ENCODE data around the gene UBE2U. TPM values are rescaled to one million over a fixed set of nuclear protein-coding genes. Genes with fewer than 3 reads are reported as not detected.

The UBE2U gene, protein sequence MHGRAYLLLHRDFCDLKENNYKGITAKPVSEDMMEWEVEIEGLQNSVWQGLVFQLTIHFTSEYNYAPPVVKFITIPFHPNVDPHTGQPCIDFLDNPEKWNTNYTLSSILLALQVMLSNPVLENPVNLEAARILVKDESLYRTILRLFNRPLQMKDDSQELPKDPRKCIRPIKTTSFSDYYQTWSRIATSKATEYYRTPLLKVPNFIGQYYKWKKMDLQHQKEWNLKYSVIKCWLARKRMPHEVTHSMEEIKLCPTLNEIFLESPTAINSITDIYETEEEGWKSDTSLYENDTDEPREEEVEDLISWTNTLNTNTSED
- total RNA-seq (2013; cell fraction: nucleolus; rRNA removed), result not detected in 2 replicates
- total RNA-seq (2014; rRNA removed), result not detected in 2 replicates
- total RNA-seq (2014; rRNA removed; fragmentation: Illumina TruSeq; extraction: Trizol), result not detected in 2 replicates
- not detected in 2 replicates for total RNA-seq (2021)
- polyA plus RNA-seq (2011; ENCODE audit: low read depth), result not detected
- not detected in 2 replicates for polyA plus RNA-seq (2011; rRNA removed)
- polyA plus RNA-seq (2011; cell fraction: cytosol; rRNA removed), result not detected in 2 replicates
- polyA plus RNA-seq (2011; cell fraction: nucleus; rRNA removed), result not detected in 2 replicates
- polyA plus RNA-seq (2012), result not detected in 2 replicates
- polyA plus RNA-seq (2014; fragmentation: Illumina TruSeq; extraction: Trizol), result not detected in 2 replicates
- not detected for polyA plus RNA-seq (2014; fragmentation: Nextera tagmentation; extraction: Ambion mirVana)
- polyA plus RNA-seq (2014; rRNA removed), result not detected in 2 replicates
- polyA plus RNA-seq (2016; fragmentation: Nextera tagmentation; extraction: Ambion mirVana), result not detected
- polyA minus RNA-seq (2011; rRNA and poly(A)+ RNA removed), result not detected in 2 replicates
- not detected in 2 replicates for polyA minus RNA-seq (2011; cell fraction: cytosol; rRNA and poly(A)+ RNA removed)
- polyA minus RNA-seq (2011; cell fraction: nucleus; rRNA and poly(A)+ RNA removed), result not detected in 2 replicates
- not detected for Bru-seq, nascent RNA
- percentile 5 among the genes with signal in this experiment for BruChase-seq, experiment 1, labeled RNA remaining after a 6-hour chase
- BruChase-seq, experiment 2, labeled RNA remaining after a 2-hour chase, result percentile 5 among the genes with signal in this experiment
- long read RNA-seq, experiment 1, result 0 reads
- long read RNA-seq, experiment 2, result 0 reads

DNA sequence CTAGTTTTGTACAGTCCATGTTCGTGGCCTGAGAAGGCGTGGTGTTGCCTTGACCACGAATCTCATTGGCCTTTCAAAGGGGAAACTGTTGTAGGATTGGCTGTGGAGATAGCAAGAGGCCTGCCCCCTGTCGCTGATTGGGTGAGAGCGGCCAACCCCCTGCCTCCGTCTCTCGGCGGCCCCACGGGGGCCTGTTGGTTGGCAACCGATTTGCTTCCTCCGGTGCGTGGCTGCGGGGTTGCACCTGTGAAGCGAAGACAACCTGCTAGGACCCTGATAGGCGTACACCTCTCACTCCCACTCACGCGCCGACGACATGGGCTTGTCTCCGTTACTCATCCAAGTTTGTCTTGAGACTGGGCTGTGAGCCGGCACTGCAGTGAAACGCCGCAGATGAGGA lies at the start of gene UBE2U:
UBE2U (plus strand) TSS at position 204 of the 400 bp plus-strand sequence. CDS start 428 bp downstream, outside the sequence.
- ATAC-seq (no peak), DNase-seq (ENCODE audit: low read depth, low spot score) (no peak), FAIRE-seq (no peak)
- SMC1A ChIA-PET (ENCODE audit: uncharacterized antibody, unreplicated experiment), result no interaction called here
- Histone ChIP-seq H3K27me3 (replicated peaks in 1 of 2; ENCODE audit: control insufficient read depth in 2 of 2, insufficient read depth in 2 of 2, low read length in 1 of 2) (no peaks in the 10 kb centered on the region; a peak in 1 of 4 replicates), H4K20me1 (ENCODE audit: control insufficient read depth, insufficient read depth) (no peaks in the 10 kb centered on the region), H3K36me3 (ENCODE audit: control insufficient read depth in 2 of 2, insufficient read depth in 2 of 2, low read length in 1 of 2) (no peaks in the 10 kb centered on the region), H3K9ac (ENCODE audit: control insufficient read depth, insufficient read depth, low read length) (no peak within 1 kb of the TSS), H3K4me1 (ENCODE audit: control insufficient read depth, insufficient read depth, low read length) (no peaks in the 10 kb centered on the region), H3K27ac (ENCODE audit: control insufficient read depth, insufficient read depth) (no peak within 1 kb of the TSS), H2AFZ (ENCODE audit: control insufficient read depth, low read depth, low read length) (no peak within 1 kb of the TSS), H3K9me3 (replicated peaks; ENCODE audit: control insufficient read depth, insufficient read depth, low read length) (no peaks in the 10 kb centered on the region), H3K4me3 (no peak within 1 kb of the TSS), H3K79me2 (ENCODE audit: control insufficient read depth, insufficient read depth, low read length) (no peaks in the 10 kb centered on the region), H3K4me2 (ENCODE audit: control insufficient read depth, insufficient read depth) (no peak within 1 kb of the TSS)
- WGBS (ENCODE audit: insufficient coverage, insufficient replicate concordance, low lambda C conversion rate, missing lambda C conversion rate), result 65% methylated on average over 22 of the region's 23 CpGs
- TF ChIP-seq NFYB (IDR thresholded peaks at IDR 0.05; ENCODE audit: insufficient read depth, low read depth, low read length), result 0 out of 2 replicates have a peak, but pooled peaks have one; percentile 19
- no peak for TF ChIP-seq BHLHE40 (IDR thresholded peaks at IDR 0.05; ENCODE audit: borderline replicate concordance in 1 of 2, low read depth in 2 of 2, low read length in 1 of 2)
- CTCF ChIA-PET, result no interaction called here
- intact Hi-C loops (cut with micrococcal nuclease; ENCODE audit: unreplicated experiment), result no loop called here
- in situ Hi-C loops (cut with MboI), result no loop called here
- POLR2A ChIA-PET, result no interaction called here
- no TSS peak for BruUV-seq (replicated peaks)
- RAD21 ChIA-PET (ENCODE audit: unreplicated experiment), result no interaction called here

DNA sequence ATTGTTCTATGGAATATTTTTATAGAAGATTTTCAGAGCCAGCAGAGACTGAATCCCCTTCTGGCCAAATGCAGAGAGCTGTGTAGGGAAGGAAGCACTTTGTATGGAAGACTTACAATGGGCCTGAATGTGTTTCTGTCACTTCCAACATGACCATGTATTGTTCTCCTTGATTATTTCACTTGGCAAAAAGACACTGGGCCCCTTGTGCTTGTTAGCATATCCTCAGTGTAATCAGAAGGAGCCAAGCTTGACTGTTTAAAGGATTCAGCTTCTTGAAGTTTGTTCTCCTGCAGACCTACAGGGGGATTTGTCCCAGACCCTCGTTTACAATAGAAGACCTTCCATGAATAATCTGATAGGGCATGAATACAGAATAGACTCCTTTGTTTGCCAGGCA lies 48.1 kb upstream of the UBE2U start:
- no peaks in the 10 kb centered on the region for H3K9me3 ChIP-seq (replicated peaks; ENCODE audit: control insufficient read depth, insufficient read depth, low read length)
- ChIA-PET CTCF (interaction anchor here (1.0 kb wide), 1 partner anchor 19 kb away, joined by 3 read pairs; no protein-coding TSS in a partner anchor), POLR2A (no interaction called here), SMC1A (ENCODE audit: uncharacterized antibody, unreplicated experiment) (interaction anchor here (0.6 kb wide), 1 partner anchor 12 kb away, joined by 3 read pairs; no protein-coding TSS in a partner anchor), RAD21 (ENCODE audit: unreplicated experiment) (no interaction called here)
- no peak overlapping the region for H3K27ac ChIP-seq (ENCODE audit: control insufficient read depth, insufficient read depth)
- H2AFZ ChIP-seq (ENCODE audit: control insufficient read depth, low read depth, low read length), result no peak overlapping the region
- BruUV-seq (replicated peaks), result no TSS peak
- H3K79me2 ChIP-seq (ENCODE audit: control insufficient read depth, insufficient read depth, low read length), result no peaks in the 10 kb centered on the region
- no peaks in the 10 kb centered on the region for H3K4me1 ChIP-seq (ENCODE audit: control insufficient read depth, insufficient read depth, low read length)
- no peak for DNase-seq (ENCODE audit: low read depth, low spot score)
- H3K4me3 ChIP-seq, result no peak overlapping the region
- no peak for FAIRE-seq
- no peaks in the 10 kb centered on the region for H3K27me3 ChIP-seq (replicated peaks in 1 of 2; ENCODE audit: control insufficient read depth in 2 of 2, insufficient read depth in 2 of 2, low read length in 1 of 2)
- intact Hi-C loops (cut with micrococcal nuclease; ENCODE audit: unreplicated experiment), result no loop called here
- in situ Hi-C loops (cut with MboI), result no loop called here
- no peak overlapping the region for H3K9ac ChIP-seq (ENCODE audit: control insufficient read depth, insufficient read depth, low read length)
- no peaks in the 10 kb centered on the region for H4K20me1 ChIP-seq (ENCODE audit: control insufficient read depth, insufficient read depth)
- 0% methylated on average over 1 of the region's 1 CpG for WGBS (ENCODE audit: insufficient coverage, insufficient replicate concordance, low lambda C conversion rate, missing lambda C conversion rate)
- no peaks in the 10 kb centered on the region for H3K36me3 ChIP-seq (ENCODE audit: control insufficient read depth in 2 of 2, insufficient read depth in 2 of 2, low read length in 1 of 2)
- no peak for ATAC-seq
- no peak overlapping the region for H3K4me2 ChIP-seq (ENCODE audit: control insufficient read depth, insufficient read depth)
- TF ChIP-seq SPI1 (IDR thresholded peaks at IDR 0.05; ENCODE audit: borderline replicate concordance, insufficient read depth, low read depth, low read length), result no peak
- TF ChIP-seq, protein P1, sequence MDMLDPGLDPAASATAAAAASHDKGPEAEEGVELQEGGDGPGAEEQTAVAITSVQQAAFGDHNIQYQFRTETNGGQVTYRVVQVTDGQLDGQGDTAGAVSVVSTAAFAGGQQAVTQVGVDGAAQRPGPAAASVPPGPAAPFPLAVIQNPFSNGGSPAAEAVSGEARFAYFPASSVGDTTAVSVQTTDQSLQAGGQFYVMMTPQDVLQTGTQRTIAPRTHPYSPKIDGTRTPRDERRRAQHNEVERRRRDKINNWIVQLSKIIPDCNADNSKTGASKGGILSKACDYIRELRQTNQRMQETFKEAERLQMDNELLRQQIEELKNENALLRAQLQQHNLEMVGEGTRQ (IDR thresholded peaks at IDR 0.05; ENCODE audit: borderline replicate concordance, low read depth, low read length), result no peak
- no peak for TF ChIP-seq ESRRA (IDR thresholded peaks at IDR 0.05; ENCODE audit: low read length)
- no peak for TF ChIP-seq STAT3 (IDR thresholded peaks at IDR 0.05; ENCODE audit: low read depth, low read length)
- no peak for TF ChIP-seq HCFC1 (IDR thresholded peaks at IDR 0.05; ENCODE audit: low read length)
- no peak for TF ChIP-seq RCOR1 (conservative IDR thresholded peaks at IDR 0.05; ENCODE audit: low read depth, low read length)
- no peak for TF ChIP-seq SREBF2 (IDR thresholded peaks at IDR 0.05; ENCODE audit: low read length)
- TF ChIP-seq, protein P2, sequence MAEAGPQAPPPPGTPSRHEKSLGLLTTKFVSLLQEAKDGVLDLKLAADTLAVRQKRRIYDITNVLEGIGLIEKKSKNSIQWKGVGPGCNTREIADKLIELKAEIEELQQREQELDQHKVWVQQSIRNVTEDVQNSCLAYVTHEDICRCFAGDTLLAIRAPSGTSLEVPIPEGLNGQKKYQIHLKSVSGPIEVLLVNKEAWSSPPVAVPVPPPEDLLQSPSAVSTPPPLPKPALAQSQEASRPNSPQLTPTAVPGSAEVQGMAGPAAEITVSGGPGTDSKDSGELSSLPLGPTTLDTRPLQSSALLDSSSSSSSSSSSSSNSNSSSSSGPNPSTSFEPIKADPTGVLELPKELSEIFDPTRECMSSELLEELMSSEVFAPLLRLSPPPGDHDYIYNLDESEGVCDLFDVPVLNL (IDR thresholded peaks at IDR 0.05; ENCODE audit: low read depth, low read length), result no peak
- no peak for TF ChIP-seq MEF2A (IDR thresholded peaks at IDR 0.05; ENCODE audit: insufficient read depth, low read depth, low read length)
- no peak for TF ChIP-seq RELA (IDR thresholded peaks at IDR 0.05; ENCODE audit: borderline replicate concordance, partially characterized antibody)

Measured in GM12878 (cell line).